HG02642 (cell line): ENCODE results near the gene AGAP3.

Experiments used
- ATAC-seq: cut with Tn5 transposase; IDR thresholded peaks from one replicate; pipeline ENCODE4 v1.9.1; 2021; ENCODE audit warnings: mild to moderate bottlenecking; ENCODE audit not compliant: unreplicated experiment, poor library complexity

AGAP3 gene

GRCh38 chr7:151103973-151104372 is 17.7 kb downstream of the AGAP3 start:
- ATAC-seq: no peak

- no peak for ATAC-seq
These were observed 18.3 kb downstream of the AGAP3 start for GRCh38 chr7:151104411-151105235.

DNA sequence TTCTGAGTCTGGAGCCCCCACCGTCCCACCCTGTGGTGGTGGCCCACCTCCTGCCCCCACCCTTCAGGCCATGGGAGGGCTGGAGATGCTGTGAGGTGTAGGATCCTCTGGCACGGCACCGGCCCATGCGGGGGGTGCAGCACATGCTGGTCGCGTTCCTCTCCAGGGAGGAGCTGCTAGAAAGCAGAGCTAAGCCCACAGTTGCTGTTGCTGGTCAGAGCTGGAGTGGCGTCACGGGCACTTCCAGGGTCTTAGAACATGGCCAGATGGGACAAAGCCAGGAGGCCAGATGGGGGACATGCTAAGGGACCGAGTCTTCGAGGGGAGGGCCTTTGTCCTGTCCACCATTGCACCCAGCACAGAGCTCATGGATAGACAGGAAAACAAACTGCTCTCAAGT is 21.6 kb downstream of the AGAP3 start:
- no peak for ATAC-seq

GRCh38 chr7:151109094-151110048 is 23.1 kb downstream of the AGAP3 start:
- ATAC-seq: no peak

GRCh38 chr7:151110236-151110940 is 24.1 kb downstream of the AGAP3 start:
- ATAC-seq: no peak

GRCh38 chr7:151110941-151111645 is 24.8 kb downstream of the AGAP3 start:
- ATAC-seq: peak; percentile 82

GRCh38 chr7:151113344-151114150 is 27.3 kb downstream of the AGAP3 start:
- ATAC-seq: no peak

DNA sequence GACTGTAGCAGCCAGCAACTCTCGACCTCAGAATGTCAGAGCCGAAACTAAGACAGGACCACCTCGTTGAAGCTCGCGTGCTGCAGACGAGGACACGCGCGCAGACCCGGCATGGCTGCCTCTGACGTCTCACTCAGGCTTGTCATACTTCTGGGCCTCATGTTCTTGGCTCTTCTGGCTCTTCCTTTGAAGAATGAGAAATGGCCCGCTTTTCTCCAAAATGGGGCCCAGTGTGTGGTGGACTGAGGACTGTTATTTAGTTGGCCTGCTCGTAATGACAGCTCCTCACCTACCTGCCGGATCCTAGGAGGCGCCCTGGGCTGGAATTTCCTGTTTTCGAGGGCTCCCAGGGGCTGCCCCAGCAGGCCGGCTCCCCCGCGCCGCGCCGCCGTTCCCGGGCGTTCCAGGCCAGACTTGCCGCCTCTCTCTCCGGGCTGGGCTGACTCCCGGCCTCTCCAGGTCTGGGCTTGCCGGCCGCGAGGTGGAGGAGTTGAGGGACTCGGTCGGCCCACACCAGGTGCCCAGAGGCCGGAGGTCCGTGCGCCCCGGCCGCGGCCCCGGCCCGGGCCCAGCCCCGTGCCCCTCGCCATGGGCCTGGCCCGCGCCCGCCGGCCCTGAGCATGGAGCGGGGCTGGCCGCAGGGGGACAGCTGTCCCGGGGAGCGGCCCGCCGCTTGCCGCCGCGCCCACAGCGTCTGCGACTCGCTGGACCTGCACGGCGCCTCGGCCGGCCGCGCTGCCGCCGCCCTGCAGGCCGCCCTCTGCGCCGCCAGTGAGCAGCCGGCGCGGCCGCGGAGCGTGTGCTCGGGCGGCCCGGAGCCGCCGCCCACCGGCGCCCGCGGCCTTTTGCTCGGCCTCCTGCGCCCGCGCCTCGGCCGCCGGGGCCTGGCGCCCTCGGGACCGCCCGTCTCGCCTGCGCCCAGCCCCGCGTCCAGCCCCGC is 28.1 kb downstream of the AGAP3 start:
- ATAC-seq: no peak

DNA sequence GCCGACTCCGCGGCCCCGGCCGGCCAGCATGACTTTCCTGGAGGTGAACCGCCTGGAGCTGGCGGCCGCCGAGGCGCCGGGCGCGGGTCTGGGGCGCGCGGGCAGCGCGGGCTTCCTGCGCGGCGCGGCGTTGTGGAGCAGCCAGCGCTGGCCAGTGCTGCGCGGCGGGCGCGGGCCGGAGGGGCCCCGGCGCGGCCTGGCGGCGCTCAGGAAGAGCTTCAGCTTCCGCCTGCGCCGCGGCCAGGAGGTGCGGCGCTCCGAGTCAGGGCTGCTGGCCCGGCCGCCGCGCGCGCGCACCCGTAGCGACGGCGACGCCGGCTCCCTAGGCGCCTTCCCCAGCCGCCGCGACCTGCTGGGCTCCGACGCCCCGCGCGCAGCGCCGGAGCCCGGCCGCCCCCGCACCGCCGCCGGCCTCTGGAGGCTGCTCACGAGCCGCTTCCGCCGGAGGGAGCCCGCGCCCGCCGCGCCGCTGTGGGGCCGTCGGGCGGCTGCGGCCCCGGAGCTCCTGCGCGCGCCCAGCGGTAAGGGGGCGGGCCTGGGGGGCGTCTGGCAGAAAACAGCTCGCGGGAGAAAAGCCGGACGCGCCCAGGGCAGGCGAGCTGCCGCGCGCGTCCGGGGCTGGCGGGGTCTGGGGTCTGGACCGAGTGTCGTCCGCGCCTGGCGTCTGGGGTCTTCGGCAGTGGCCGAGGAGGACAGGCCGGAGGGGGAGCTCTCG is 29.0 kb downstream of the AGAP3 start:
- no peak for ATAC-seq

DNA sequence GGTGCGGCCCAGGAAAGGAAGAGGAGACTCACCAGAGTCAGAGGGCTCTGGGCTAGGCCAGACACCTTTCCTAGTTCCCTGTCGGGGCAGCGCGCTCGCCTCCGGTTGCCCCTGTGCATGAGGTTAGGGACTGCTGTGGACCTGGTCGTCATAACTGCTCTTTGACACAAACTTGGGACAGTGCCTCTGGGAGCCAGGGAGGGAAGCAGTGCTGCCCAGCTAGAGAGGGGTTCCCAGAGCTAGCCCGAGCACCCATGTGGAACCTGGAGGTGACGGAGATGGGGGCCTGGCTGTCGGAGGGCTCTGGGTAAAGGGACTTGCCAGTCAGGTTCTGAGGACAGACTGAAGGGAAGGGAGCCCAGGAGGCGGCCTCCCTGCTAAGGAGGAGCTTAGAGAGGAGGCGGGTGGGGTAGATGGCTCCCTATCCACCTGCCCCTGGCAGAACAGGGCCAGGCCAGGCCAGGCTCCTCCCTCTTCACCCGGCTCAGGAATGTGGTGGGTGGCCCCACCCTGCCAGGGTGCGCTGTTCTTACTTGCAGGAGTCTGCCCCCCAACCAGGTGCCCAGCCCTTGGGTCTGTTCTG is 29.7 kb downstream of the AGAP3 start:
- ATAC-seq: no peak

GRCh38 chr7:151116603-151117440 is 30.5 kb downstream of the AGAP3 start:
- ATAC-seq: no peak

GRCh38 chr7:151117565-151117964 is 31.3 kb downstream of the AGAP3 start:
- ATAC-seq: no peak

GRCh38 chr7:151118108-151119054 is 32.1 kb downstream of the AGAP3 start:
- ATAC-seq: no peak

GRCh38 chr7:151119055-151119415 is 32.8 kb downstream of the AGAP3 start:
- no peak for ATAC-seq

DNA sequence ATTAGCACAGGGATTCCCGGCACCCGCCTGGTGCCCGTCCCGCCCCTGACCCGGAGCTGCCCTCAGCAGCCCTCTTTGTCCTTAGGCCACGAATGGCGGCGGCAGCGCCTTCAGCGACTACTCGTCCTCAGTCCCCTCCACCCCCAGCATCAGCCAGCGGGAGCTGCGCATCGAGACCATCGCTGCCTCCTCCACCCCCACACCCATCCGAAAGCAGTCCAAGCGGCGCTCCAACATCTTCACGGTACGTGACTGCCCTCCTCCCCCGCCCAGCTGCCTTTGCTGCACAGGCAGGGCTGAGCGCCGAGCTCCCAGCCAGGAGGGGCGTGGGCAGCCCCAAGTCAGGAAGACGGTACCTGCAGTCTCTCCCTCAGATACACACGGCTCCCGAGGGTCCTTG is 33.6 kb downstream of the AGAP3 start:
- no peak for ATAC-seq
